Measurements from ENCODE around the gene SCRN1. TPM values are rescaled to one million over a fixed set of nuclear protein-coding genes. Genes with fewer than 3 reads are reported as not detected.

SCRN1 gene
- total RNA-seq, 2 donors from 2014 or later = 33.8 to 99.8 TPM

DNA sequence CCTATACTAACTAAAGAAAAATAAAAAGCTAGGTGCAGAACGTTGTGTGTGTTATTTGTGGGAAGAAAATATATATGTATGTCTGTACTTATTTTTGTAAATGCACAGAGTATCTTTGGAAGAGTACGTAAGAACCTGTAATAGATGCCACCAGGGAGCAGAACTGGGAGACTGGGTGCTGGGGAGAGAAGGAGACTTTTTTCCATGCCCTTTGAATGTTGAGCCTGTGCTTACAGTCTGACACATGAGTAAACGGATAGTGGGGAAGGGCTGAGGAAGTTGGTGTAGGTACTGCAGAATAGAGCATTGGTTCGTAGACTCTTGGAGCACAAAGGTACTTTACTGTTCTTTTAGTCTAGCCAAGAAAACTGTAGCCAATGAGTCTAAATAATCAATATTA is 1.3 kb upstream of the SCRN1 start:
- Histone ChIP-seq H3K4me3 (no peak overlapping the region), H3K4me1 (replicated peaks) (no peaks in the 10 kb centered on the region), H3K27me3 (replicated peaks; ENCODE audit: insufficient read depth) (no peaks in the 10 kb centered on the region), H3K36me3 (no peaks in the 10 kb centered on the region), H3K27ac (no peak overlapping the region), H3K9me3 (no peaks in the 10 kb centered on the region)
- 80% methylated on average over 4 of the region's 4 CpGs for WGBS
- TF ChIP-seq POLR2A (IDR thresholded peaks at IDR 0.05) = no peak
- TF ChIP-seq, protein P1, sequence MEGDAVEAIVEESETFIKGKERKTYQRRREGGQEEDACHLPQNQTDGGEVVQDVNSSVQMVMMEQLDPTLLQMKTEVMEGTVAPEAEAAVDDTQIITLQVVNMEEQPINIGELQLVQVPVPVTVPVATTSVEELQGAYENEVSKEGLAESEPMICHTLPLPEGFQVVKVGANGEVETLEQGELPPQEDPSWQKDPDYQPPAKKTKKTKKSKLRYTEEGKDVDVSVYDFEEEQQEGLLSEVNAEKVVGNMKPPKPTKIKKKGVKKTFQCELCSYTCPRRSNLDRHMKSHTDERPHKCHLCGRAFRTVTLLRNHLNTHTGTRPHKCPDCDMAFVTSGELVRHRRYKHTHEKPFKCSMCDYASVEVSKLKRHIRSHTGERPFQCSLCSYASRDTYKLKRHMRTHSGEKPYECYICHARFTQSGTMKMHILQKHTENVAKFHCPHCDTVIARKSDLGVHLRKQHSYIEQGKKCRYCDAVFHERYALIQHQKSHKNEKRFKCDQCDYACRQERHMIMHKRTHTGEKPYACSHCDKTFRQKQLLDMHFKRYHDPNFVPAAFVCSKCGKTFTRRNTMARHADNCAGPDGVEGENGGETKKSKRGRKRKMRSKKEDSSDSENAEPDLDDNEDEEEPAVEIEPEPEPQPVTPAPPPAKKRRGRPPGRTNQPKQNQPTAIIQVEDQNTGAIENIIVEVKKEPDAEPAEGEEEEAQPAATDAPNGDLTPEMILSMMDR (IDR thresholded peaks at IDR 0.05) = no peak
- TF ChIP-seq POLR2AphosphoS5 (IDR thresholded peaks at IDR 0.05) = no peak
- DNase-seq (ENCODE audit: low spot score) = no peak
- intact Hi-C loops (cut with DNase I) = no loop called here

DNA sequence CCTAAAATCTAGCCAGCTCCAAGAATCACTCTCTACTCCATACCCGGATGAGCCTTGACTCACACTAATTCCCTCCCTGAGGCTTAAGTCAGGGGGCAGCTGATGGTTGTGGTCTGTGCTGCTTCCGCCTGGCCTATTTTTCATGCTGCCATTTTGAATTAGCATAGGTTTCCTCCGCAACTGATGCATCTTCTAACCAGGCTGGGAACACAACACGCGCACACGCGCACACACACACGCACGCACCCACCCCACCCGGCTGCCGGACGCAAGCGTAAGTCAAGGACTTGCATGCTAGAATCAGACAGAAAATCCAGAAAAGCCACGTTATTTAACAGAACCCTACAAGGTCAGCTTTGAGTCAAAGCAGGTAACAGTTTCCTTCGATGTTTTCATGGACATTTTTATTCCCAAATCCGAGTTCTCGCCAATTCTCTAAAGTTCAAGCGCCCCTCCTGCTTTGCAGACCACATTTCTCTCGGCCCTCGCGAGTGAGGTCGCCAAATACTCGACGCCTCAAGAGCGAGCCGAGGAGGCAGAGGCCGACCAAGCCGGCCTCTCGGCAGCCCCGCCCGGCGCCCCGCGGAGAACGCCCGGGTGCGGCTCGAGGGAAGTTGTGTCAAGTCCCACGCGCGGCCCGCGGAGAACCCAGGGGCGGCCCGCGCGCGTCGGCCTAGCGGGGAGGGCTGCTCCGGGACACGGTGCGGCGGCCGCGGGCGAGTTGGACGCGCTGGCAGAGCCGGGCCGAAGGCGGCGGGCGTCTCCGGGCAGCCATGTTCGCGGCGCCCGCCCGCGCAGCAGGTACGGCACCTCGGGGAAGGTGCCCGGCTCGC is 961 bp downstream of the SCRN1 start:
- DNase-seq (ENCODE audit: low spot score) = no peak
- intact Hi-C loops (cut with DNase I) = loop anchor here (1.0 kb wide), 1 partner anchor 39 kb away; no protein-coding TSS in a partner anchor
- peak overlapping the region; percentile 89 to 90 for H3K27ac ChIP-seq
- no peaks in the 10 kb centered on the region for H3K36me3 ChIP-seq
- peak overlapping the region; percentile 91 to 95 for H3K4me3 ChIP-seq
- H3K4me1 ChIP-seq (replicated peaks) = no peaks in the 10 kb centered on the region
- TF ChIP-seq, protein P1 (IDR thresholded peaks at IDR 0.05) = no peak
- no peak for TF ChIP-seq POLR2AphosphoS5 (IDR thresholded peaks at IDR 0.05)
- TF ChIP-seq POLR2A (IDR thresholded peaks at IDR 0.05) = peak; percentile 23
- H3K27me3 ChIP-seq (replicated peaks; ENCODE audit: insufficient read depth) = no peaks in the 10 kb centered on the region
- H3K9me3 ChIP-seq = no peaks in the 10 kb centered on the region
- 7% methylated on average over 72 of the region's 75 CpGs for WGBS

DNA sequence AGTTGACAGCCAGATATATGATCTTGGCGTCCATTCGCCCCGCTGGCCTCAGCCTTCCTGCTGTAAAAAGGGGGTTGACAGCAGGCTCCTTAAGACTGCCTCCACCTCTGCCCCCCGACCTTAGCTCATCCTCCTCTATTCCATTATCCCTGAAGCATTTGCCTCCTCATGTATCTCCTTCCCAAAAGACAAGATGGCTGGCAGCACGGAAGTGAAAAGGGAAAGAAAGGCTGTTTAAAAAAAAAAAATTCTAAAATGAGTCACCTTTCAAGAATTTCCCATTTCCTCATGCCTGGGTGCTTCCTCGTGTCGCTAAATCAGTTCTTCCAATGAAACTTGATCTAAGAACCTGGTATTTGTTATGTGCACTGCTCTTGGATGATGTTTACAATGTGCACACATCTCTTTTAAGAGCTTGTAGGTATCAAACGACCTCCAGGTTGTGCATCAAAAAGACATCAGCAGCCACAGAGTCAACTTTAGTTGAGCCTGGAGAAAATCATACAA is 1.7 kb downstream of the SCRN1 start:
- H3K4me1 ChIP-seq (replicated peaks) = no peaks in the 10 kb centered on the region
- DNase-seq (ENCODE audit: low spot score) = no peak
- TF ChIP-seq POLR2AphosphoS5 (IDR thresholded peaks at IDR 0.05) = peak; percentile 30
- TF ChIP-seq, protein P1 (IDR thresholded peaks at IDR 0.05) = no peak
- no peak for TF ChIP-seq POLR2A (IDR thresholded peaks at IDR 0.05)
- H3K4me3 ChIP-seq = peak overlapping the region in 1 of 2 donors; percentile 95
- peak overlapping the region; percentile 89 to 90 for H3K27ac ChIP-seq
- no peaks in the 10 kb centered on the region for H3K27me3 ChIP-seq (replicated peaks; ENCODE audit: insufficient read depth)
- 38% methylated on average over 8 of the region's 8 CpGs for WGBS
- H3K9me3 ChIP-seq = no peaks in the 10 kb centered on the region
- no peaks in the 10 kb centered on the region for H3K36me3 ChIP-seq
- intact Hi-C loops (cut with DNase I) = no loop called here

DNA sequence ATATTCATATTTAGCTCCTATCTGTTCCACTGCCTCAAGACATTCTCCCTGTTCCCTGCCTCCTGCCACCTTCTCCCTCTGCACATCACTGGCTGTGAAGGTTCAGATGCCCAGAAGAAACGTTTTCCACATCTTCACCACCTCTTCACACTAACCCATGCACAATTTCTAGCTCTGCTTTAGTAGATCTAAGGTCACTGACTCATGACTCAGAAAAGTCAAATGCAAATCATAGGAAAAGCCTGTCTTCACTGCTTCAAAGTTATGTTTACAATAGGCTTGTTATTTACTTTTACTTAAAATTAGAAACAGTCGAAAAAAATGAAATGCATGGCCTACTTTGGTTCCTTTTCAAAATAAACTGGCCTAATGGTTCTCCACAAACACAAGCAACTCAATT is 2.5 kb downstream of the SCRN1 start:
- no peaks in the 10 kb centered on the region for H3K4me1 ChIP-seq (replicated peaks)
- no peaks in the 10 kb centered on the region for H3K36me3 ChIP-seq
- no peak for TF ChIP-seq POLR2A (IDR thresholded peaks at IDR 0.05)
- TF ChIP-seq POLR2AphosphoS5 (IDR thresholded peaks at IDR 0.05) = no peak
- TF ChIP-seq, protein P1 (IDR thresholded peaks at IDR 0.05) = no peak
- DNase-seq (ENCODE audit: low spot score) = no peak
- H3K4me3 ChIP-seq = no peak overlapping the region
- 61% methylated on average over 2 of the region's 2 CpGs for WGBS
- intact Hi-C loops (cut with DNase I) = no loop called here
- no peaks in the 10 kb centered on the region for H3K27me3 ChIP-seq (replicated peaks; ENCODE audit: insufficient read depth)
- no peaks in the 10 kb centered on the region for H3K9me3 ChIP-seq
- no peak overlapping the region for H3K27ac ChIP-seq

DNA sequence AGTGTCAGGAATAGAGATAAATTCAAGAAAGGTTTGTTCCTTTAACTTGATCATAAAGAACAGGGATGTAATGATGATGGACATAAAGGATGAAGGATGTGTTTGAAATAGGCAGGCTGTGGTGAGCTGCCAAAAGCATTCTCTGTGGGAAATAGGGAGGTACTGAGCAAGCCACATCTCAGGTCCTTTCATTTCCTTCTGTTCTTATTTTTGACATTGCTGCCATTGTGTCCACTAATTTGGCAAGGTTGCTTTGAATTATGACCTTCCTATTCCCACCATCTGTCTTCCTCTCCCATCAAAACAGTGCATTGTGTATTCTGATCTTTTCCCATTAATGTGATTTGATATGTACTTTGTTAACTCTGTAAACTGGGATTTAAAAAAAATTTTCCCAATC is 9.4 kb downstream of the SCRN1 start:
- no peak overlapping the region for H3K4me3 ChIP-seq
- H3K27me3 ChIP-seq (replicated peaks; ENCODE audit: insufficient read depth) = no peaks in the 10 kb centered on the region
- no peaks in the 10 kb centered on the region for H3K36me3 ChIP-seq
- no peaks in the 10 kb centered on the region for H3K4me1 ChIP-seq (replicated peaks)
- no peak for TF ChIP-seq POLR2AphosphoS5 (IDR thresholded peaks at IDR 0.05)
- TF ChIP-seq, protein P1 (IDR thresholded peaks at IDR 0.05) = no peak
- no peak for TF ChIP-seq POLR2A (IDR thresholded peaks at IDR 0.05)
- intact Hi-C loops (cut with DNase I) = no loop called here
- no peak for DNase-seq (ENCODE audit: low spot score)
- no peaks in the 10 kb centered on the region for H3K9me3 ChIP-seq
- no peak overlapping the region for H3K27ac ChIP-seq

Measured in prostate gland (tissue), 2 donors.